A549 treated with ZK216348 at 1 μM for 4 hours (cell line): Measurements from ENCODE around the gene TADA2B. TPM values are rescaled to one million over a fixed set of nuclear protein-coding genes. Genes with fewer than 3 reads are reported as not detected.

Source experiments
- total RNA-seq: library from RNA; stranded (reverse); fragments of 200-300 nt; extraction: Qiagen RNA extraction; gene quantifications from 5 replicates; pipeline ENCODE4 v1.2.3, GENCODE V29; 2022; ENCODE audit warnings: low read depth

TADA2B gene
- 13.6 to 15.6 TPM (median 14.4 TPM) in 5 replicates for total RNA-seq

GRCh38 chr4:7043284-7044136 lies at the start of gene TADA2B:
Gene TADA2B, plus strand, starts transcription at chr4:7043372. Its CDS starts 208 bp downstream, at chr4:7043580.

GRCh38 chr4:7067452-7068278 lies 24.5 kb downstream of the TADA2B start, which contains the start of gene GRPEL1:
Gene GRPEL1, minus strand, starts transcription at chr4:7068064. Its CDS starts 32 bp downstream, at chr4:7068032.

Other genes starting within 250 kb of the TADA2B start
- gene TBC1D14, start 133.5 kb upstream of the TADA2B start, total RNA-seq: 29.8 to 38.8 TPM (median 35.8 TPM) in 5 replicates
- 60.4 to 75.1 TPM (median 72.1 TPM) in 5 replicates for gene GRPEL1, start 24.7 kb downstream of the TADA2B start, total RNA-seq
- gene SORCS2, start 149.2 kb downstream of the TADA2B start, total RNA-seq: 4.0 to 5.9 TPM (median 5.5 TPM) in 5 replicates